ENCODE measurements around the gene DOCK1. TPM values are rescaled to one million over a fixed set of nuclear protein-coding genes. Genes with fewer than 3 reads are reported as not detected.

DOCK1 gene
- total RNA-seq, 1 donor from 2014 or later: 16.8 TPM

GRCh38 chr10:127024685-127025435 is 119.6 kb downstream of the DOCK1 start:
- intact Hi-C loops (cut with micrococcal nuclease): no loop called here
- Histone ChIP-seq H3K4me3 (no peak overlapping the region), H3K4me1 (peaks cover 8% of the 10 kb centered on the region), H3K27me3 (ENCODE audit: low read depth) (no peaks in the 10 kb centered on the region), H3K36me3 (peaks cover 76% of the 10 kb centered on the region), H3K9me3 (replicated peaks) (no peaks in the 10 kb centered on the region), H3K27ac (replicated peaks) (no peak overlapping the region)
- no peak for TF ChIP-seq CTCF (IDR thresholded peaks at IDR 0.05; ENCODE audit: borderline replicate concordance)
- DNase-seq: no peak

GRCh38 chr10:127027786-127028185 is 122.6 kb downstream of the DOCK1 start:
- DNase-seq: no peak
- H3K27ac ChIP-seq (replicated peaks): no peak overlapping the region
- H3K4me1 ChIP-seq: peaks cover 11% of the 10 kb centered on the region
- H3K9me3 ChIP-seq (replicated peaks): no peaks in the 10 kb centered on the region
- intact Hi-C loops (cut with micrococcal nuclease): no loop called here
- TF ChIP-seq CTCF (IDR thresholded peaks at IDR 0.05; ENCODE audit: borderline replicate concordance): no peak
- no peak overlapping the region for H3K4me3 ChIP-seq
- peaks cover 92% of the 10 kb centered on the region for H3K36me3 ChIP-seq
- no peaks in the 10 kb centered on the region for H3K27me3 ChIP-seq (ENCODE audit: low read depth)

GRCh38 chr10:127028556-127028955 is 123.3 kb downstream of the DOCK1 start:
- H3K27me3 ChIP-seq (ENCODE audit: low read depth): no peaks in the 10 kb centered on the region
- peaks cover 93% of the 10 kb centered on the region for H3K36me3 ChIP-seq
- no peak overlapping the region for H3K4me3 ChIP-seq
- DNase-seq: no peak
- peaks cover 18% of the 10 kb centered on the region for H3K4me1 ChIP-seq
- TF ChIP-seq CTCF (IDR thresholded peaks at IDR 0.05; ENCODE audit: borderline replicate concordance): no peak
- H3K9me3 ChIP-seq (replicated peaks): no peaks in the 10 kb centered on the region
- H3K27ac ChIP-seq (replicated peaks): no peak overlapping the region
- intact Hi-C loops (cut with micrococcal nuclease): no loop called here

GRCh38 chr10:127029061-127029460 is 123.8 kb downstream of the DOCK1 start:
- intact Hi-C loops (cut with micrococcal nuclease): no loop called here
- peaks cover 24% of the 10 kb centered on the region for H3K4me1 ChIP-seq
- H3K27ac ChIP-seq (replicated peaks): no peak overlapping the region
- no peak overlapping the region for H3K4me3 ChIP-seq
- no peaks in the 10 kb centered on the region for H3K27me3 ChIP-seq (ENCODE audit: low read depth)
- no peaks in the 10 kb centered on the region for H3K9me3 ChIP-seq (replicated peaks)
- TF ChIP-seq CTCF (IDR thresholded peaks at IDR 0.05; ENCODE audit: borderline replicate concordance): no peak
- peaks cover 93% of the 10 kb centered on the region for H3K36me3 ChIP-seq
- DNase-seq: no peak

- Histone ChIP-seq H3K4me3 (no peak overlapping the region), H3K36me3 (peaks cover 85% of the 10 kb centered on the region), H3K27me3 (ENCODE audit: low read depth) (no peaks in the 10 kb centered on the region), H3K27ac (replicated peaks) (no peak overlapping the region), H3K9me3 (replicated peaks) (no peaks in the 10 kb centered on the region), H3K4me1 (peaks cover 17% of the 10 kb centered on the region)
- DNase-seq: no peak
- intact Hi-C loops (cut with micrococcal nuclease): no loop called here
- no peak for TF ChIP-seq CTCF (IDR thresholded peaks at IDR 0.05; ENCODE audit: borderline replicate concordance)
Measured at GRCh38 chr10:127033216-127034033, 128.2 kb downstream of the DOCK1 start.

Measured in left ventricle myocardium inferior (tissue), 1 donor.